Stimulated activated CD4-positive, alpha-beta T cell treated with anti-CD3 and anti-CD28 coated beads, Interleukin-4, amount 100 ng/mL, for 24 hours (primary cell): Measurements from ENCODE around the gene FCHSD2.

Experiments
- DNase-seq: peaks from one replicate; pipeline ENCODE4 v3.0.0-alpha.2; 2020

The FCHSD2 gene

DNA sequence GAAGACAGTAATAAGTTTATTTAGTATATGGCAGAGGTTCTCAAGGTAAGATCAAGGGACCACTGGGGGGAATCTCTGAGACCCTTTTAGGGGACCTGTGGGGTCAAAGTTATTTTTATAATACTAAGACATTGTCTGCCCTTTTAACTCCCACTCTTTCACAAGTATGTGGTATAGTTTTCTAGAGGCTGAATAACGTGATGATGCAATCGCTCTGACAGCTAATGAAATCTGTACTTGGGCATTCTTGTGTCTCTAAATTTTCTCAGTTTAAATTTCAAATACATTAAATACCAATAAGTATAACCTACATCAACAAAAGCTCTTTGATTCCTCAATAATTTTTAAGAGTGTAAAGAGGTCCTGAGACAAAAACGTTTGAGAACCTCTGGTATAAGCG is 180.0 kb downstream of the FCHSD2 start:
- no peak for DNase-seq

DNA sequence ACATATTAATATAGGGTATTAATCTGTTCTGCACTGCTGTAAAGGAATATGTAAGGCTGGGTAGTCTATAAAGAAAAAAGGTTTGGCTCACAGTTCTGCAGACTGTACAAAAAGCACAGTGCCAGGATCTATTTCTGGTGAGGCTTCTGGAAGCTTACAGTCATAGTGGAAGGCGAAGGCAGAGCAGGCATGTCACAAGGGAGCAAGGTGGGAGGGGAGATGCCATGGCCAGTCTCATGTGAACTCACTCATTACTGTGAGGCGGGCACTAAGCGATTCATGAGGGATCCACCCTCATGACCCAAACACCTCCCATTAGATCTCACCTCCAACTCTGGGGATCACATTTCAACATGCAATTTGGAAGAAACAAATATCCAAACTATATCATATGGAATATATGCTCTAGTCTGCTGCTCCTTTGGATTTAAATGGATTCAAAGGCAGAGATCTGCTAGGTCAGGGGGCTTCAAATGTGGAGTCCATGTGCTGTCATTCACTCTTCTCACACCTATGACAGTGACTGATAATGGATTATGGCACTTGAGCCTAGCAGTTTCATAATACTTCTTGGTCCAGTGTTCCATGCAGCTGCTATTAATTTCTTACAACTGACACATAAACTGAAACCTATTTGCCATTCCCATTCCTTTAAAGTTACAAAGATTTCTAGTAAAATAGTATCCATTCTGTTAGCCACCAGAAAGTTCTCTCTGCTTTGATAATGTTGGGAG is 182.0 kb downstream of the FCHSD2 start:
- DNase-seq: no peak

DNA sequence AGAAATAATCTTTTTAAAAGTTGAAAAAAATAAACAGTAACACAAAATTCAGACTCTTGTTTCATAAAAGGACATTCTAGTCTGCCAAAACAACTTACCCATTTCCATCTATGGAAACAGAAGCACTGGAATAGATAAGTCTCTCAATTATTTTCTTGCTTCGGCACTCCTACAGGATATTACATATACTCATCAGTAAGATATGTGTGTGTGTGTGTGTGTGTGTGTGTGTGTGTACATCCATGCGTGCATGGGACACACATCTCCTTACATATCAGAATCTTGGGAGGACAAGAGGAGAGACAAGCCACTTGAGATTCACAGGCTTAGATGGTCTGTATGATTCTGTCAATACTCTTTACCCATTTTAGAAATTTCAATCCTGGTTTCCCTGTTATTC is 183.3 kb downstream of the FCHSD2 start:
- no peak for DNase-seq

DNA sequence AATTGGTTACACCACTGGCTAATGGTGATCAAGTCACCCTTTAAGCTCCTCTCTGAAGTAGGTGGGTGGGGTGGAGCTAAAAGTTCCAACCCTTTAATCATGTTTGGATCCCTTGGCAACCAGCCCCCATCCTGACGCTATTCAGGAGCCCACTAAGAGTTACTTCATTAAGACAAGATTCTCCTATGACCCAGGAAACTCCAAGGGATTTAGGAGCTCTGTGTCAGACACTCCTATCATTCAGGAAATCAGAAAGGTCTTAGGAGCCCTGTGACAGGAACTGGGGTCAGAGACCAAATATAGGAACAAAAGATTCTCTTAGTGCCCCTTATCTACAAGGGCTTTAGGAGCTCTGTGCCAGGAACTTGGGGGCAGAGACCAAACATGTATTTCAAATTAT is 186.7 kb downstream of the FCHSD2 start:
- DNase-seq: no peak

DNA sequence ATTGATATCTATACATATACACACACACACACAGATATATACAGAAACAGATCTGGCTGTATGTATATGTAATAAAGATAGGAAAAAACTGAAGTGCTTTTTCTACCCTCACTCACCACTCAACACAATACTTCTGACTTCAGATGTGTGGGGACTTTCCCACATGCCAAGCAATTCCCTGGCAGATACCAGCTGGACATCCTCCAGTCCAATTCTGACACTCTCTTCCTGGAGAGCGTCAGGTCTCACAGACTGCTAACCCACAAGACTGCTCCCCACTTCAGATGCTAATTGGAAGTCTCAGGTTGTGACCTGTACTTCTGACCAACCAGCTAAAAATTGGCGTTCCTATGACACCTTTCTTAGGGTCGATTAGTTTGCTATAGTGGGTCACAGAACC is 187.3 kb downstream of the FCHSD2 start:
- no peak for DNase-seq

DNA sequence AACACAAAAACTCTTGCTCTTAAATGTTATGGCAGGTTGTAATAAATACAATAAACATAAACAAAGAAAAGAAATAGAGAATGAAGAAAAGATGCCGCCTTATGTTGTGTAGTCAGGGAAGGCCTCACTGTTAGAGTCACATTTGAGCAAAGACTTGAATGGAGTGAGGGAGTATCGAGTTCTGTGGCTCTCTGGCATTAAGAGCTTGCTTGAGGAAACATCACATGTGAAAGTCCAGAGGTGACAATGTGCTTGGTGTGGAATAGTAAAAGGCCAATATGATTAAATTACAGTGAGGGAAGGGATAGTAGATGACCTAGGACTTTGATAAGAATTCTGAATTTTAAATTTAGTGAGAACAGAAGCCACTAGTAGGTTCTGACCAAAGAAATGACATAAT is 188.5 kb downstream of the FCHSD2 start:
- DNase-seq: no peak

DNA sequence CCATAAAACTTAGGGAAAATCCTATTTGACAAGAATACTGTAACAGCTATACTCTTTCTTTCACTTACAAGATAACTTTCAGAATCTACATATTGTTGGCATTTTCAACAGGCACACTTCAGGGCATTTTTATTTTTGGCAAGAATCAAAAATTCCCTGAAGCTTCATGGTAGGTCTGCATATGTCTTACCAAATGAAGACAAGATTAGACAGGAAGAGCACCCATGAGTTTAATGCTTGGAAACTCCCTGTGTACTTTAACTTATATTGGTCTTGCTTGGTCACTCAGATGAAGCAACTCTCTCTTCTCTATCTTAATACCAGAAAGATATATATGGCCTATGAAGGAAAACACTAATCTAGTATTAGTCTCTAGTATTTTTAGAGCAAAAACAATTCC is 190.2 kb downstream of the FCHSD2 start:
- no peak for DNase-seq

DNA sequence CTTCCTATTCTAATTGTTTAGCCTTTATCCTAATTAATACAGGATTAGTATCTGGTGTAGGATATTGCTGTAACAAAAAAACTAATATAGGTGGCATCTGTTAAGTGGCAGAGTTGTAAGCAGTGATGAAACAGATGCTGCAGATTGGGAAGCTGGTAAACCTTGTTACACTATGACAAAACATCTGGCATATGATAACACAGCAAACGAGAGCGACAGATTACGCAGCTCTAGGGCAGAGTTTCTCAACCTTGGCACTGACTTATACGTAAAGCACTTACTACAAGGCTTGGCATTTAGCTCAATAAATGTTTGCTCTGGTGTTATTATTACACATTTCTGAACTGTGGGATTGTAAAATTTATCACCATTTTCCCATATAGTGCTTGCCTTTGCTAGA is 190.9 kb downstream of the FCHSD2 start:
- DNase-seq: no peak

DNA sequence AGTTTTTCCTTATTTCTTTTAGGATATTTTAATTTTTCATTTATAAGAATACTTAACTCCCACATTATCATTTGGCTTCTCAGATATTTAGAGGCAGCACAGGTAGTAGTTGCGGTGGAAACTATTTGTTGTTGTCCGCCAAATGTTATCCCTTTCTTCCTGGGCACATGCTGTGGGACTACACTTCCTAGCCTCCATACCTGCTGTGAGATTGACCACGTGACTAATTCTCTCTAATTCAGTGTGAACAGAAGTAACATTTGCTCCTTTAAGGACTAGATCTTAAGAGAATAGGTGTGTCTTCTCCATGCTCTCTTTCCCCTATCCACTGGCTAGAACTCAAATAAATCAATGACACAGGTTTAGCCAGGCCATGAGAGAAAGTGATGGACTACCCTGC is 191.4 kb downstream of the FCHSD2 start:
- DNase-seq: no peak

DNA sequence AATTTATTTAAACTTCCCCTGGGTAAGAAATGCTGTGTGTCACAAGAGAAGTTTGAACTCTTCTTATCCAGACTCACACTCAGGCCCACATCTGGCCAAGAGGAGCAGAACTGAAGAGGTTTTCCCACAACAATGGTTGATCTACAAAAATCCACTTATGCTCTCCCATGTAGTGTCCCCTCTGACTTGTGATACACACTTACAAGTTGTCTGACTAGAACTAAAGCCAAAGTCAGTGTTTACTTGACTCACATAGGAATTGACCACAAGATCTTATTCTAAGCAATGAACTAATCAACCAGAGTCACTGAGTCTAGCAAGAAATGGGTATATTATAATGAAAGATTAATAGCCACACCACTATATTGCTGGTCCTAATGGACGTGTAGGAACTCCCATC is 194.9 kb downstream of the FCHSD2 start:
- no peak for DNase-seq

DNA sequence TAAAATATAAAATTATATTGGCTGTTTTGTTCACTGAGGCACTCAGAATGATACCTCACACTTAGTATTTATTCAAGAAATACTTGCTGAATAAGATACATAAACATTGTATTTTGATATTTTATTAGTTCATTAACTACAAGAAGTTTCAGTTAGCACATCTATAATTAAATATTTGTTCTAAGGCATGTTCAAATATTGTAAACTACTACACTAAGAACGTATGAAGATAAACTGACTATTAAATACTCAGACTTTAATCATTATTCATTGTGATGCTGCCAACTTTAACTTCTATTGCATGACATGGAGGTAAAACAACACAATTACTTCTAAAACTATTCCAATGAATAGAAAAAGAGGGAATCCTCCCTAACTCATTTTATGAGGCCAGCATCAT is 198.5 kb downstream of the FCHSD2 start:
- no peak for DNase-seq

DNA sequence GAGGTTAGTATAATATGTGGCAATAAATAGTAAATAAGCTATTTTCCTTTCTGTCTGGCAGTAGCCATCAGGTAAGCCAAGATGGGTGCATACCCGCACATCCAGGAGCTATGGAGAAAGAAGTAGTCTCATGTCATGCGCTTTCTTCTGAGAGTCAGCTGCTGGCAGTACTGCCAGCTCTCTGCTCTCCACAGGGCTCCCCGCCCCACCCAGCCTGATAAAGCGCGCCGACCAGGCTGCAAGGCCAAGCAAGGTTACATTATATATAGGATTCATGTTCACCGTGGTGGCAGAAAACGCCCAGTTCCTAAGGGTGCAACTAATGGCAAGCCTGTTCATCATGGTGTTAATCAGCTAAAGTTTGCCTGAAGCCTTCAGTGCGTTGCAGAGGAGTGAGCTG is 201.7 kb downstream of the FCHSD2 start:
- no peak for DNase-seq

DNA sequence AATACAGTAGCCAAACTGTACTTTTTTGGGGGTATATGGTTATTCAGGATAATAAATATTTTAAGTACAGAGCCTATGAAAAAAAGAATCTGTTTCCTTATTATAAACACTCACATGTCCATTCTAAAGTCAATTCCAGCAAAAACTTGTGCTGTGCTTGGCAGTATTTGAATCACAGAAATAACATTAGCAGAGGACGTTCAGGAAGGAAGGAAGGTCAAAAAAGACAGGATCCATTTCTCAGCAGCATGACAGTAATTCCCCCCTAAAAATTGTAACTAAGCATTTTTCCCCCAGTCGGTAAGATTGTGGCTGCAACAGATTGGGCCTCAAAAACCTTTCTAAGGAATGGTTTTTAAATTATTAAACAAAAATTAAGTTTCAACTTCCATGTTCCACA is 203.1 kb downstream of the FCHSD2 start:
- no peak for DNase-seq

DNA sequence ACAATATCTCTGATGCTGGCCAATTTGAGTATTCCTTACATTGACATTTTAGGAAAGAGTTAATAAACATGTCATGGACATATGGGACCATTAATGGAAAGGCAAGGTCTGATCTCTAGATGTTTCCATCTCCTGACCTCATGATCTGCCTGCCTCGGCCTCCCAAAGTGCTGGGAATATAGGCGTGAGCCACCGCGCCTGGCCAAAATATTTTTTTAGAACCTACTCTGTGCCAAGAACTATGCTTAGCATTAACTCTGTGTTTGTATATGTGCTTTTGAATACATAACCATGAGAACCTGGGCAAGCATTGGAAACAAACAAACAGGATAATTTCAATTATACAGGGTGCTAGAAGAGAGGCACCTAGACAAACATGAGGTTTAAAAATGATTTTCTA is 204.7 kb downstream of the FCHSD2 start:
- DNase-seq: no peak

DNA sequence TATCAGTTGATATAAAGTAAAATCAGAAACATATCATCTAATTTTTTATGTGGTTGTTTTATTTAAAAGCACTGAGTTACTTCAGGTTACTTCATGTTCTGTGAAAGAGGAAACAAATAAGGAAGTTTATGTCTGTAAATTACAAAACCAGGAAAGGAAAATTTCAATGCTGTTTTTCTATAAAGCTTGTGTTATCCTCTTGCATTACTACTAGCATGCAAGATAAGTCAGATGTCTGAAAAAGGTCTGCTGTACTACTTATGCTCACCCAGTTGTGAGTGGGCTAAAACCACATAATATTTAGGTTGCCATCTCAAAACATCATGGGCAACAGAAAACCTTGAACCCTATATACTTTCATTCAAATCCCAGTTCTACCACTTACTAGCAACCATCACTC is 206.4 kb downstream of the FCHSD2 start:
- DNase-seq: no peak

DNA sequence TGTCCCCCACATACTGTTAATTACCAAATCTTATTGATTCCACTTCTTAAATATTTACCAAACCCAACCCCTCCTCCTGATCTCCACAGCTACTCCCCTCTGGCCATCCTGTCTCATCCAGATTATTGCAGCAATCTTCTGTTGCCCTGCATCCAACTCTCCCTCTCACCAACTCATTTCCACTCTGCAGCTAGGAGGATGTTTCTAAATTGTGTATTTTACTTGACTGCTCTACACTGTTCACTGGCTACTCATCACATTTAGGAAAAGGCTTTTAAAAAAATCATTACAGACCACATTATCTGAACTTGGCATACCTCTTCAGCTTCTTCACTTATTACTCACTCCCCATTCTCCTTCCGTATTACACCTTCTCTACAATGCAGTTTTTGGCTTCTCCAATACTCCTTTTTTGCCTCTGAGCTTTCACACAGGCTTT is 210.0 kb downstream of the FCHSD2 start:
- DNase-seq: no peak

DNA sequence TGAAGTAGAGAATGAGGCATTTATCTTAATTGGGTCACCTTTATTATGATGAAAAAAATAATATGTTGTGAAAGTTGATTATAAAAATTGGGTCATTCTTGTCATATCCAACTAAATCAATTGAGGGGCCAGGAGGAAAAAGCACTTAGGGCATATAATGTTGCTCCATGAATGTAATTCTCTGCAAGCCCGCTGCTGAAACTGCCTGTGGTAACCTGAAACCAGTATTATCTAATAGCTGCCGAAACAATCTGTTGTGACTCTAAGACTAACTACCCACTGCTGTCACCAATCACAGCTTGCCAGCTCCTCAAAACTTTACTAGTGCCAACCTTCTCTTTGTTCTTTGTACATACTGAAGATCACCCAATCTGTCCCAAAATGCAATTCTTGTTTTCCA is 212.1 kb downstream of the FCHSD2 start:
- no peak for DNase-seq

DNA sequence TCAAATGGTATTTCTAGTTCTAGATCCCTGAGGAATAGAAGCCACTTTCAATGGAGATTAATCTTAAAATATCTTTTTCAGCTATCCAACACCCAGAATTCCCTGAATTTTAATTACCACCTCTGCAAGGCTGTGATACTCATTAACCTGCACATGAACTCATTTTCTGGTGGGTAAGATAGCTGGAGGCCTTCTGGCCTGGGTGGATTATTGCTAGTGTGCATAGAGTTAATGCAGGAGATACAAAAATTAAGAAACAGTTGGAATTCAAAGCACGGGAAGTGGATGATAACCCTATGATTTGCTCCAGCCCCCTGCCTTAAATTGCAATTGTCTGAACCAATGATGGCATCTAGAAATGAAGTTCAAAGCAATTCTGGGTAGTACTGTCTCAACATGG is 212.9 kb downstream of the FCHSD2 start:
- no peak for DNase-seq

DNA sequence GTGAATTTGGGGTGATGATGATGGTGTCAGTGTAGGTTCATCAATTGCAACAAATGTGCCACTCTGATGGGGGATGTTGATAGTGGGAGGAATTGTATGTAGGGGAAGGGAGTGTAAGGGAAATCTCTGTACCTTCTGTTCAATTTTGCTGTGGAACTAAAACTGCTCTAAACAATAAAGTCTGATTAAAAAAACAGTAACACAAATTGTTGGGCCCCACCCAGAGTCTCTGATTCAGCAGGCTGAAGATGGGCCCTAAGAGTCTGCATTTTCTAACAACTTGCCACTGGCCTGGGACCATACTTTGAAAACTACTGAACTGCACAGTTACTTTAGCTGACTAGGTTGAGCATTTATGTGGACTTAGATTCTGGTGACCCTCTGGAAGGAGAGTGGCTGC is 214.7 kb downstream of the FCHSD2 start:
- DNase-seq: no peak

DNA sequence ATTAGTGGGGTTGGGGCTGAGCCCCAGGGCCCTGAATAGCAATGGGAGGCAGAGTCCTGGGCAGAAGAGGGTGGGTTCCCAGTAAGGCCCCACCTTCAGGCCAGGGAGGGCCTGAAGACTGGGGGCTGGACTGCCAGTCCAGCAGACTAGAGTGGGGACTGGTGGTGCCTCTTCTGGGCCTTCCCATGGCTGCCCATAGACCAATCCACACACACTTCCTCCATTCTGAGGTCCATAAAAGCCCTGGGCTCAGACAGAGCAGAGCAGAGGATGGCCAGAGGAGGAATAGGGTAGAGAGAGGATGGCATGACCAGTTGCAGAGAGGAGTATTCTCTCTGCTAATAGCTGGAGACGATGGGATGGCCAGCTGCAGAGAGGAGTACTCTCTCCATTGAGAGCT is 216.0 kb downstream of the FCHSD2 start:
- no peak for DNase-seq

DNA sequence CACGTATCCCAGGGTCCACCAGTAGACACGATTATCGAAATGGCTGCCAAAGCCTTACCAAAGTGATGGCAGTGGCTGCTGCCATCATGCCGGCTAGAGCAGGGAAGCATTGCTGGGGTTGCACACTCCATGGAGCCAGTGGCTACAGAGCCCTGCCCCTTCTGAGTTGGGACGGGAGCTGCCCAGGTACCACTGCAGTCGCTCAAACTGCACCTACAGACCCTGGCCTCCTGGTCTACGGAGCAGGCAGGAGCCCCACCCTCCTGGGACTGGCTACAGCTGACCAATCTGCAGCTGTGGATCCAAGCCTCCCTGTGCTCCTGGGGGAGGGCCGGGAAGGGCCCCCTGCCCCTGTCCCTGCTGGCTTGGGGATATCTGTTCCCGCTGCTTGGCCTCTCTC is 216.5 kb downstream of the FCHSD2 start:
- DNase-seq: no peak

DNA sequence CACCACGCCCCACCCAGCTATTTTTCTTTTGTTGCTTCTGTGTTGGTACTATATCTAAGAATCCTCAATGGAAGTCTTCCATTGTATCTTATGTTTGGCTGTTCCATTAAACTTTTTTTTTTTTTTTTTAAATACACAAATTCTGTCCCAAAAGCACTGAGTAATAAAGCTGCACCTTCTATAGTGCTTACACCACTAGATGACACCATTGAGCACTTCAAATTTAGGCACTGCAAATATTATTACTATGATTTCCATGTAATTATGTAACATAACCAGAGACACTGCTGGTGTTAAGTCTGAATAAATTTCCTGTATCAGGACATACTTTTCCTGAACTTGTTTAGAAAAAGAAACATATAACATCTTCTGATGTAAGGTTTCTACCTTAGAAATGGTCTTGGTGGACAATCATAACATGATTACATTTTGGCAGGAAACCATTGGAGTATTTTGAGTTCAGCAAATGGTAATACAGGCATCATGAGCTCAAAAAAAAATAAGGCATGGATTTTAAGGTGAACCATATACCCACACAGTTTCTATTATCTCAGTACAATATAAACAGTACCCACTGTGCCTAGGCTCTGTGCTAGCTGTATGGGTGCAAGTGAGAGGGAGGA is 217.4 kb downstream of the FCHSD2 start:
- no peak for DNase-seq

DNA sequence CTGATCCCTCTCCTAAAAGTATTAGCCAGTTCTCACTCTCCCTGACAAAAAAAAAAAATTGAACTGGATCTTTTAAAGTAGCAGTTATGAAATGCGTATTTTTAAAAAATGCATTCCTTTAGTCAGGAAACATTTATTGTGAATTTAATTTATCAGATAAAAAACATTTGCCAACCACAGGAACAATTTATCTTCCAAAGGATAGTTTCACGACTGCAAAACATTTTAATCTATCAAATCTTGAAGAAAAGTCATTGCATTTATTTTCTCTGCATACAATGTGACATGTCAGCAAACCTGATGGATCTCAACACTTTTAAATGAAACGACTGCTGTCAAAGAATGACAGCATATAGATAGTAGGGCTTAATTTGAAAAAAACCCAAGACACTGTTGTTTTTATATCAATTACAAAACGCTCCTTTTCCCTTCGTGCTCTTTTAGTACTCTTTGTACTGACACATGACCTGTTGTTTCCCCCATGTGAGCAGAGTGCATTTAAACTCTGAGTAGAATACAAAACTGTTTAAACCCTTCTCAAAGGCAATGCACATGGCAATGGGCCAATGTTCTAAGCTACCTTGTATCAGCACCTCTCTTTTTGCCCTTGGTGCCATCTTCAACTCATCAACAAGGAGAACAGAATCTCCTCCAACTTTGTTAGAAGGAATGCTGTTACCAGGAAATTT is 220.9 kb downstream of the FCHSD2 start:
- DNase-seq: no peak

DNA sequence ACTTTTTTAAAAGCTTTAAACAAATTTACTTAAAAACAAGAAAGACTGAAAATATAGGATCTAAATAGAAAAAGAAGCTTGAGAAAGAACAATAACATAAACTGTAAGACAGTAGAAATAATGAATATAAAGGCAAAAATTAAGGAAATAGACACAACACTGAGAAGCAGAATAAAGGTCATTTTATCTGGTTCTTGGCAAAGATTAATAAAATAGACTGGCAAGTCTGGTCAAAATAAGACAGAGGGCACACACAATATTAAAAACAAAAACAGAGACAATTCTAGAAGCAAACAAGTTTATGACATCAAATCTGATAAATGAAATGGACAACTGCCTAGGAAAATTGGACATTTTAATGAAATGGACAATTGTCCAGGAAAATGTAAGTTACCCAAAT is 222.1 kb downstream of the FCHSD2 start:
- no peak for DNase-seq

DNA sequence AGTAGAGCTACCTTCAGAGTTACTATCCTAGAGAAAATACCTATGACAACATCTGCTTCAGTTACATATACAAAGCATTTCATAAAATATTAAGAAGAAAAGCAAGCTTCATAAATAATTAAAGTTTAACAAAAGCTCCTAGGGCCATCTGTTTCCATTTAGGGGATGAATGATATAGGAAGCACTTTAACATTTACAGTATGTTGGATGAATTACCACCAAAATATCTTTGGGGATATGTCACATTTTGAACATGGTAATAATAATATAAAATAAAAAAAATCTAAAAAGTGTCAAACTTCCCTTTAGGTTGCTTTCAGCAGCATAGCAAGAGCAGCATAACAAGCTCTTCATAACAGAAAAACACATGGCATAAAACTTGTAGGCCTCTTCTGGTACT is 223.3 kb downstream of the FCHSD2 start:
- DNase-seq: no peak
